Keratinocyte (primary cell): ENCODE data around the gene CCDC171. TPM values are rescaled to one million over a fixed set of nuclear protein-coding genes. Genes with fewer than 3 reads are reported as not detected.

Experiments
- DNase-seq: peaks from one replicate; pipeline ENCODE4 v3.0.0-alpha.2; 2011; ENCODE audit warnings: low read depth, missing footprints, low spot score
- FAIRE-seq: peaks from 2 replicates; lab custom pipeline; 2011; peaks lifted over from hg19 to GRCh38; lab: Jason Lieb, UNC
- H2AFZ ChIP-seq: 2 replicates; pipeline ENCODE4 v1.6.0; 2012; ENCODE audit warnings: low read length, control low read depth, inconsistent platforms; ENCODE audit not compliant: control insufficient read depth
- H3K27ac ChIP-seq: 2 replicates; pipeline ENCODE4 v1.5.1; 2011; ENCODE audit warnings: low read length; ENCODE audit not compliant: control insufficient read depth, insufficient read depth
- H3K27me3 ChIP-seq: 3 replicates; pipeline ENCODE4 v1.6.0; 2011; ENCODE audit warnings: low read length; ENCODE audit not compliant: control insufficient read depth, insufficient read depth; ENCODE audit errors: extremely low read depth
- H3K36me3 ChIP-seq, 2 experiments: 2 replicates in 1 of 2; 3 replicates in 1 of 2; pipeline ENCODE4 v1.5.1; 2011; ENCODE audit warnings: low read length in 2 of 2, mild to moderate bottlenecking in 1 of 2; ENCODE audit not compliant: control insufficient read depth in 2 of 2, insufficient read depth in 2 of 2; ENCODE audit errors: extremely low read depth in 1 of 2
- H3K4me1 ChIP-seq: 3 replicates; pipeline ENCODE4 v1.5.1; 2011; ENCODE audit warnings: low read length; ENCODE audit not compliant: control insufficient read depth, insufficient read depth; ENCODE audit errors: extremely low read depth
- H3K4me2 ChIP-seq: 3 replicates; pipeline ENCODE4 v1.6.0; 2011; ENCODE audit warnings: low read depth, low read length; ENCODE audit not compliant: control insufficient read depth, insufficient read depth; ENCODE audit errors: extremely low read depth
- H3K4me3 ChIP-seq, 3 experiments: fragments of 200-600 bp in 1 of 3; sonication (generic) in 1 of 3; 2 replicates in 2 of 3; 3 replicates in 1 of 3; pipeline ENCODE4 v1.5.1; 2011 to 2016; ENCODE audit warnings: low read length in 3 of 3, mild to moderate bottlenecking in 3 of 3, control low read depth in 2 of 3, inconsistent platforms in 1 of 3, low read depth in 1 of 3, mixed read lengths in 1 of 3, mixed run types in 1 of 3, moderate library complexity in 1 of 3; ENCODE audit not compliant: control insufficient read depth in 2 of 3, insufficient read depth in 2 of 3; ENCODE audit errors: extremely low read depth in 1 of 3
- H3K79me2 ChIP-seq: 2 replicates; pipeline ENCODE4 v1.6.0; 2012; ENCODE audit warnings: low read length; ENCODE audit not compliant: control insufficient read depth, insufficient read depth
- H3K9ac ChIP-seq: 3 replicates; pipeline ENCODE4 v1.6.0; 2011; ENCODE audit warnings: low read length; ENCODE audit not compliant: control insufficient read depth, insufficient read depth; ENCODE audit errors: extremely low read depth
- H3K9me1 ChIP-seq: 3 replicates; pipeline ENCODE4 v1.6.0; 2011; ENCODE audit warnings: low read length; ENCODE audit not compliant: control insufficient read depth, insufficient read depth; ENCODE audit errors: extremely low read depth
- H3K9me3 ChIP-seq: 2 replicates; pipeline ENCODE4 v1.5.1; 2012; ENCODE audit warnings: low read depth, low read length; ENCODE audit not compliant: control insufficient read depth
- H4K20me1 ChIP-seq: 3 replicates; pipeline ENCODE4 v1.6.0; 2011; ENCODE audit warnings: low read length; ENCODE audit not compliant: control insufficient read depth, insufficient read depth; ENCODE audit errors: extremely low read depth
- EZH2 ChIP-seq: IDR thresholded peaks from one replicate; pipeline ENCODE4 v1.6.1; 2012; ENCODE audit warnings: inconsistent platforms, mild to moderate bottlenecking, low read length, moderate library complexity
- dilution Hi-C: fragments of 300-500 bp; cut with MboI; formaldehyde crosslinking; loops from one replicate; pipeline ENCODE4 v1.7.0; 2020; ENCODE audit warnings: low sequenced_read_pairs; ENCODE audit not compliant: extremely low pct_ligation_motif_present
- polyA plus RNA-seq, 5 experiments: library from polyadenylated mRNA; depleted of rRNA in 3 of 5; stranded (reverse) in 3 of 5; stranded (forward) in 1 of 5; unstranded in 1 of 5; fragments of >200 nt; gene quantifications; 1 replicate in 1 of 5; 2 replicates in 3 of 5; 3 replicates in 1 of 5; pipeline versions ENCODE4 v1.2.1 to v1.2.3, GENCODE V29; 2011 to 2012; ENCODE audit warnings: missing spikeins in 2 of 5, low read depth in 1 of 5, low replicate concordance in 1 of 5
- TF ChIP-seq, protein P1 (sequence below), 3 experiments: IDR thresholded peaks in 1 of 3; conservative IDR thresholded peaks in 1 of 3; optimal IDR thresholded peaks in 1 of 3; 2 replicates in 2 of 3; 3 replicates in 1 of 3; pipeline versions ENCODE3 to v1.5.1; 2011; ENCODE audit warnings: low read length in 3 of 3, mild to moderate bottlenecking in 3 of 3, moderate library complexity in 2 of 3, control low read depth in 1 of 3, inconsistent platforms in 1 of 3; ENCODE audit not compliant: insufficient read depth in 2 of 3; ENCODE audit errors: extremely low read depth in 1 of 3

The CCDC171 gene
- polyA plus RNA-seq, 1 donor (not counting 4 experiments of a cell fraction or from before 2014, with no cell fraction given) = 0.46 TPM

DNA sequence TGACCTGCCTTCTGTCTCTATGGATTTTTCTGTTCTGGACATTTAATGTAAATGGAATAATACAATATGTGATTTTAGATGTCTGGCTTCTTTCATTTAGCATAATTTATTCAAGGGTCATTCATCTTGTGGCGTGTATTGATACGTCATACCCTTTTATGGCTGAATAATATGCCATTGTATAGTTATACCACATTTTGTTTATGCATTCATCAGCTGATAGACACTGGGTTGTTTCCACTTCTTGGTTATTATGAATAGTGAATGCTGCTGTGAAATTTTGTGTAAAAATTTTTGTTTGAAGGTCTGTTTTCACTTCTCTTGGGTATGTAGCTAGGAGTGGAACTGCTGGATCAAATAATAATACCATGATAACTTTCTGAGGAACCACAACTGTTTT is 298.9 kb downstream of the CCDC171 start:
- Histone ChIP-seq H3K4me1 (no peaks in the 10 kb centered on the region), H2AFZ (no peak overlapping the region), H4K20me1 (no peaks in the 10 kb centered on the region), H3K9me3 (no peaks in the 10 kb centered on the region), H3K27me3 (no peaks in the 10 kb centered on the region), H3K36me3 (no peaks in the 10 kb centered on the region), H3K9ac (no peak overlapping the region), H3K79me2 (no peaks in the 10 kb centered on the region), H3K4me2 (no peak overlapping the region), H3K4me3 (no peak overlapping the region), H3K9me1 (no peaks in the 10 kb centered on the region), H3K27ac (no peak overlapping the region)
- FAIRE-seq = no peak
- DNase-seq = no peak
- dilution Hi-C loops = no loop called here
- TF ChIP-seq, protein P1, sequence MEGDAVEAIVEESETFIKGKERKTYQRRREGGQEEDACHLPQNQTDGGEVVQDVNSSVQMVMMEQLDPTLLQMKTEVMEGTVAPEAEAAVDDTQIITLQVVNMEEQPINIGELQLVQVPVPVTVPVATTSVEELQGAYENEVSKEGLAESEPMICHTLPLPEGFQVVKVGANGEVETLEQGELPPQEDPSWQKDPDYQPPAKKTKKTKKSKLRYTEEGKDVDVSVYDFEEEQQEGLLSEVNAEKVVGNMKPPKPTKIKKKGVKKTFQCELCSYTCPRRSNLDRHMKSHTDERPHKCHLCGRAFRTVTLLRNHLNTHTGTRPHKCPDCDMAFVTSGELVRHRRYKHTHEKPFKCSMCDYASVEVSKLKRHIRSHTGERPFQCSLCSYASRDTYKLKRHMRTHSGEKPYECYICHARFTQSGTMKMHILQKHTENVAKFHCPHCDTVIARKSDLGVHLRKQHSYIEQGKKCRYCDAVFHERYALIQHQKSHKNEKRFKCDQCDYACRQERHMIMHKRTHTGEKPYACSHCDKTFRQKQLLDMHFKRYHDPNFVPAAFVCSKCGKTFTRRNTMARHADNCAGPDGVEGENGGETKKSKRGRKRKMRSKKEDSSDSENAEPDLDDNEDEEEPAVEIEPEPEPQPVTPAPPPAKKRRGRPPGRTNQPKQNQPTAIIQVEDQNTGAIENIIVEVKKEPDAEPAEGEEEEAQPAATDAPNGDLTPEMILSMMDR (optimal IDR thresholded peaks at IDR 0.05 in 1 of 3, IDR thresholded peaks at IDR 0.05 in 1 of 3, conservative IDR thresholded peaks at IDR 0.05 in 1 of 3; ENCODE audit: extremely low read depth in 1 of 3, insufficient read depth in 2 of 3, low read length in 3 of 3) = no peak
- TF ChIP-seq EZH2 = no peak

GRCh38 chr9:15856591-15856990 is 303.7 kb downstream of the CCDC171 start:
- H3K27ac ChIP-seq = no peak overlapping the region
- FAIRE-seq = no peak
- DNase-seq = no peak
- dilution Hi-C loops = no loop called here
- H2AFZ ChIP-seq = no peak overlapping the region
- H3K4me3 ChIP-seq = no peak overlapping the region
- H3K4me2 ChIP-seq = no peak overlapping the region
- H4K20me1 ChIP-seq = no peaks in the 10 kb centered on the region
- no peaks in the 10 kb centered on the region for H3K79me2 ChIP-seq
- H3K9ac ChIP-seq = no peak overlapping the region
- TF ChIP-seq, protein P1 (optimal IDR thresholded peaks at IDR 0.05 in 1 of 3, IDR thresholded peaks at IDR 0.05 in 1 of 3, conservative IDR thresholded peaks at IDR 0.05 in 1 of 3; ENCODE audit: extremely low read depth in 1 of 3, insufficient read depth in 2 of 3, low read length in 3 of 3) = no peak
- TF ChIP-seq EZH2 = no peak
- no peaks in the 10 kb centered on the region for H3K36me3 ChIP-seq
- H3K27me3 ChIP-seq = no peaks in the 10 kb centered on the region
- H3K9me3 ChIP-seq = no peaks in the 10 kb centered on the region
- no peaks in the 10 kb centered on the region for H3K9me1 ChIP-seq
- H3K4me1 ChIP-seq = no peaks in the 10 kb centered on the region
